Type B pancreatic cell (in vitro differentiated cells): Measurements from ENCODE around the gene RWDD1. TPM values are rescaled to one million over a fixed set of nuclear protein-coding genes. Genes with fewer than 3 reads are reported as not detected.

Source experiments
- DNase-seq: peaks from one replicate; pipeline ENCODE4 v3.0.0; 2021; ENCODE audit warnings: mixed read lengths; ENCODE audit not compliant: unreplicated experiment; ENCODE audit errors: extremely low spot score
- H3K27ac Mint-ChIP-seq: 2 replicates; pipeline ENCODE4 v1.8.0; 2021; ENCODE audit warnings: mild to moderate bottlenecking, mixed read lengths
- H3K27me3 Mint-ChIP-seq: 2 replicates; pipeline ENCODE4 v1.8.0; 2021; ENCODE audit warnings: mixed read lengths
- H3K36me3 Mint-ChIP-seq: 2 replicates; pipeline ENCODE4 v1.8.0; 2021; ENCODE audit warnings: mixed read lengths
- H3K4me1 Mint-ChIP-seq: one replicate; pipeline ENCODE4 v1.8.0; 2021; ENCODE audit warnings: mixed read lengths; ENCODE audit not compliant: unreplicated experiment
- H3K4me3 Mint-ChIP-seq: 2 replicates; pipeline ENCODE4 v1.8.0; 2021; ENCODE audit warnings: mild to moderate bottlenecking, mixed read lengths
- H3K9me3 Mint-ChIP-seq: 2 replicates; pipeline ENCODE4 v1.8.0; 2021; ENCODE audit warnings: mixed read lengths
- total RNA-seq: library from RNA; stranded (reverse); gene quantifications from 2 replicates; pipeline ENCODE4 v1.2.1, GENCODE V29; 2021; ENCODE audit warnings: low replicate concordance
- TF ChIP-seq, protein P1 (sequence below): fragments of 200-600 bp; sonication (generic); conservative IDR thresholded peaks from 2 replicates; pipeline ENCODE4 v1.5.0; 2021; ENCODE audit warnings: antibody characterized with exemption, mild to moderate bottlenecking

Gene RWDD1
- total RNA-seq, 1 donor from 2014 or later = 40.0 TPM

DNA sequence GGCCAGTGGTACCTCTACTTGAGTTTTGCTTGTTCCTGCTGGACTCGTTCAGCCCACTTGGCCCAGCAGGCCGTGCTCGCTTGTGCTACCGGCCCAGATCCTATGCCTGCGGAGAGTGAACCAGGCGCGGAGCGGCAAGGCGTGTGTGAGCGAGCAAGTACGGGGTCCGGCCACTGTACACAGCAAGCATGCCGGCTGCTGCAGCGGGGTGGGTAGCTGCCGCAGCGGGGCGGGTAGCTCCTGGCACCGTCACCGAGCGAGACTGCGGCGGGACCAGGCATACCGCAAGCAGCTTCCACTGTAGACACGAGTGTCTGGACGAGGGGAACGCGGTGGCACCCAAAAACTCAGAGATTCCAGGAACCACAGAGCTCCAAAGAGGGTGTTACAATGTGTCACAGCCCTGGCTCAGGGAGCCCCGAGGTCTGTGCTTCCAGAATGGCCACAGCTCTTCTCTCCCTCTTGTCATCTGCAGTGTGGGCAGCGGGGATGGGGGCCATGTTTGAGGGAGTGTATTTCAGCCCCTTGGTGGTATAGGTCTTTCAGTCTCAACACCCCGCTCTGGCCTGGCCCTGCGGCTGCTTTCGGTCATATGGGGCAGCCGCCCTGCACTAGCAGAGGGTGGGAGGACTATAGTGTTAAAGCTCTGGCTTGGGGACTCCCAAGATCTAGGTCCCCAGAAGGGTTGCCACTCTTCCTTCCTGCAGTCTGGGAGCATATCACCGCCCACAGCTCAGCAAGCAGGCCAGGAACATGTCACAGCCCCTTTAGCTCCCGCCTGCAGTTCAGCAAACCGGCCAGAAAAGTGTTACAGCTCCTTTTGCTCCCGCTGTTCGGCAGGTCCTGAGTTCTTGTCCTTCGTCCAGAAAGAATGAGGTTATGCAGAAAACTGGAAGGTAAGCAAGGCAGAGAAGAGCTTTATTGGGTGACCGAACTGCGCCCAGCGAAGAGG is 6.1 kb upstream of the RWDD1 start:
- DNase-seq = peak; percentile 65
- Mint-ChIP-seq H3K27me3 (peaks cover 18% of the 10 kb centered on the region), H3K4me1 (peaks cover 10% of the 10 kb centered on the region), H3K27ac (no peak overlapping the region), H3K4me3 (no peak overlapping the region), H3K36me3 (no peaks in the 10 kb centered on the region), H3K9me3 (no peaks in the 10 kb centered on the region)
- TF ChIP-seq, protein P1, sequence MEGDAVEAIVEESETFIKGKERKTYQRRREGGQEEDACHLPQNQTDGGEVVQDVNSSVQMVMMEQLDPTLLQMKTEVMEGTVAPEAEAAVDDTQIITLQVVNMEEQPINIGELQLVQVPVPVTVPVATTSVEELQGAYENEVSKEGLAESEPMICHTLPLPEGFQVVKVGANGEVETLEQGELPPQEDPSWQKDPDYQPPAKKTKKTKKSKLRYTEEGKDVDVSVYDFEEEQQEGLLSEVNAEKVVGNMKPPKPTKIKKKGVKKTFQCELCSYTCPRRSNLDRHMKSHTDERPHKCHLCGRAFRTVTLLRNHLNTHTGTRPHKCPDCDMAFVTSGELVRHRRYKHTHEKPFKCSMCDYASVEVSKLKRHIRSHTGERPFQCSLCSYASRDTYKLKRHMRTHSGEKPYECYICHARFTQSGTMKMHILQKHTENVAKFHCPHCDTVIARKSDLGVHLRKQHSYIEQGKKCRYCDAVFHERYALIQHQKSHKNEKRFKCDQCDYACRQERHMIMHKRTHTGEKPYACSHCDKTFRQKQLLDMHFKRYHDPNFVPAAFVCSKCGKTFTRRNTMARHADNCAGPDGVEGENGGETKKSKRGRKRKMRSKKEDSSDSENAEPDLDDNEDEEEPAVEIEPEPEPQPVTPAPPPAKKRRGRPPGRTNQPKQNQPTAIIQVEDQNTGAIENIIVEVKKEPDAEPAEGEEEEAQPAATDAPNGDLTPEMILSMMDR = no peak

DNA sequence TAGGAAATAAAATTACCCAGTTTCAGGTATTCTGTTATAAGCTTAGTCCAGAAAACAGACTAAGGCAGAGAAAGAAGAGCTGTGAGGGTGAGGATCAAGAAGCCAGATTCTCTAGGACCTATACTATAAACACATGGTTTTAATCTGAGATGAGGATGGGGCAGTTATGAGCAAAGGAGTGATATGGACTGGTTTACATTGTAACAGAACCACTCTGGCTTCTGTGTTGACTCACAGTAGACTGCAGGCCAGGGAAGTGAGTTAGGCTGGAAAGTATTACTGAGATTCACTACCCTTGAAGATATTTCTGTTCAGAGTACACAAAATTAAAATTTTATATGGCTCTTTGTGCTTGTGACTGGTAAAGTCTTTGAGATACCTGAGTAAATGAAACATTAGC is 3.2 kb upstream of the RWDD1 start:
- no peak for DNase-seq
- no peaks in the 10 kb centered on the region for H3K9me3 Mint-ChIP-seq
- peak overlapping the region; percentile 7 for H3K4me3 Mint-ChIP-seq
- H3K4me1 Mint-ChIP-seq = peaks cover 15% of the 10 kb centered on the region
- TF ChIP-seq, protein P1 = no peak
- no peaks in the 10 kb centered on the region for H3K36me3 Mint-ChIP-seq
- H3K27me3 Mint-ChIP-seq = peaks cover 18% of the 10 kb centered on the region
- H3K27ac Mint-ChIP-seq = no peak overlapping the region

DNA sequence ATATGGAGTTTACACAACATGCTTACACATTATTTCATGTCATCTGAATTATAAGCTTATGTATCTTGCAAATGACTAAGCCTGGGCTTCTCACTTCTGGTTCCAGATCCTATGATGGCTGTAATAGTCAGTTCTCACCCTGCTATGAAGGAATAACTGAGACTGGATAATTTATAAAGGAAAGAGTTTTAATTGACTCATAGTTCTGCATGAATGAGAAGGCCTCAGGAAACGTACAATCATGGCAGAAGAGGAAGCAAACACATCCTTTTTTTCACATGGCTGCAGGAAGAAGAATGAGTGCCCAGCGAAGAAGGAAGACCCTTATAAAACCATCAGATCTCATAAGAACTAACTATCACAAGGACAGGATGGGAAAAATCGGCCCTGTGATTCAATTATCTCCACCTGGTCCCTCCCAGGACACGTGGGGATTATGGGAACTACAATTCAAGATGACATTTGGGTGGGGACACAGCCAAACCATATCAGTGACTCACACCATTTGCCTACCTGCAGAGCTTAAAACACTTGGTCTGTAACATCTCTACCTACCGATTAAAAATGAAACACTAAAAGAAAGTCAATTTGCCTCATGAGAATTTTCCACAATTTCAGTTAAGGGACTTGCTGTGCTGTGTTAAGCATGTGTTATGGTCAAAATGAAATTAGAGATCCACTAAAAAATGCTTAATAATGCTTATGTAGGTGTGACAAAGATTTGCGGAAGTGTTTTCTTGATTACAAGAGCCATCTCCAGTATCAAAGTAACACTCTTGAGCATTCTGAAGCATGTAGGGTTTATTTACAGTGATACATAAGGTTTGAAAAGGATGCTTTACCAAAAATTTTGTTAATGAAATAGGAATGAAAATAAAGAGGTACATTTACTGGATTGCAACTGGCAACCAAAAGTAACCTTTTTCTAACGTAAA is 2.2 kb upstream of the RWDD1 start:
- H3K4me1 Mint-ChIP-seq = peaks cover 17% of the 10 kb centered on the region
- TF ChIP-seq, protein P1 = no peak
- no peaks in the 10 kb centered on the region for H3K9me3 Mint-ChIP-seq
- peak overlapping the region; percentile 57 for H3K4me3 Mint-ChIP-seq
- H3K36me3 Mint-ChIP-seq = no peaks in the 10 kb centered on the region
- no peak overlapping the region for H3K27ac Mint-ChIP-seq
- no peak for DNase-seq
- H3K27me3 Mint-ChIP-seq = peaks cover 17% of the 10 kb centered on the region

DNA sequence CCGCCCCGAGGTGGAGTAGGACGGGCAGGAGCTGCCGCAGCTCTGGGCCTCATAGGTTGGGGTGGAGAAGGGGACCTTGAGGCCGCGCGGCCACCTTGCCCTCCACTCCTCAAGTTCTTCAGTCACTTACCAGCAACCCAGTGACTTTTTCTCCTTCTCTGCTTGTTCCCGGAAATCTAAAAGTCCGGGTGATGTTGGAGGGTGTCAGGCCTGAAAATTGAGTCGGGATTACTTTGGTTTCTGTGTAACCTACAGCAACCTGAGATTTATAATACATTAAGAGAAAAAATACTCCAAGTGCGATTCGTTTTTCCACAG is 338 bp downstream of the RWDD1 start:
- H3K4me3 Mint-ChIP-seq = peak overlapping the region; percentile 99

DNA sequence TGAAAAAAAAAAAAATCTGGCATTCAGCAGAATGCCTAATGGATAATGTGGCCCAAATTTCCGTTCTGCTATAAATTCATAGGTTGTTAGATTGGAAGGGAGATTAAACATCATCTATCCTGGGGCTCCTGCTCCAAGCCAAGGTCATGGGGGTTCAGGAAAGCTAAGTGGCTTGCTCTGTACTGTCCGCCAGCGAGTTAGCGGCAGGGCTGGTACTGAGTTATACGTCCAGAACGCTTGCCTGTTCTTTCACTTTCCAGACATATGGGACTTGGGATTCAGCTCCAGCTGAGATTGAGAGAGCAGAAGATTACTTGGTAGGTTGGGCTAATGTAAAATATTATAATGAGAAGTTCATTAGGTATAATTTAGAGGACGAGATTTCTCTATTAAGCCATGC is 858 bp downstream of the RWDD1 start:
- TF ChIP-seq, protein P1 = no peak
- peaks cover 4% of the 10 kb centered on the region for H3K27me3 Mint-ChIP-seq
- peaks cover 20% of the 10 kb centered on the region for H3K4me1 Mint-ChIP-seq
- no peak for DNase-seq
- H3K27ac Mint-ChIP-seq = peak overlapping the region; percentile 95
- H3K9me3 Mint-ChIP-seq = no peaks in the 10 kb centered on the region
- no peaks in the 10 kb centered on the region for H3K36me3 Mint-ChIP-seq
- peak overlapping the region; percentile 99 for H3K4me3 Mint-ChIP-seq

More for the DNA sequence above, 338 bp downstream of the RWDD1 start:
- H3K27me3 Mint-ChIP-seq = peaks cover 9% of the 10 kb centered on the region
- H3K27ac Mint-ChIP-seq = peak overlapping the region; percentile 95
- no peak for DNase-seq
- TF ChIP-seq, protein P1 = peak; percentile 12
- H3K36me3 Mint-ChIP-seq = no peaks in the 10 kb centered on the region
- no peaks in the 10 kb centered on the region for H3K9me3 Mint-ChIP-seq
- H3K4me1 Mint-ChIP-seq = peaks cover 20% of the 10 kb centered on the region
